ENCODE results near the gene MAP3K6.

The MAP3K6 gene

GRCh38 chr1:27331426-27331825 lies 35.3 kb downstream of the MAP3K6 start:
- DNase-seq = no peak

- no peak for DNase-seq
Observed at GRCh38 chr1:27330786-27331185, 36.0 kb downstream of the MAP3K6 start.

GRCh38 chr1:27327964-27328363 lies 38.8 kb downstream of the MAP3K6 start:
- no peak for DNase-seq

- no peak for DNase-seq
Observed at GRCh38 chr1:27325286-27325685, 41.5 kb downstream of the MAP3K6 start.

GRCh38 chr1:27322569-27323240 lies 44.1 kb downstream of the MAP3K6 start:
- no peak for DNase-seq

- peak; percentile 91 for DNase-seq
Observed at GRCh38 chr1:27321813-27322568, 44.8 kb downstream of the MAP3K6 start, which contains the start of gene TMEM222. Gene TMEM222, plus strand, starts transcription at chr1:27322163. Its CDS starts 35 bp downstream, at chr1:27322198.

- DNase-seq = no peak
Observed at GRCh38 chr1:27318596-27318995, 48.2 kb downstream of the MAP3K6 start.

- DNase-seq = no peak
Observed at GRCh38 chr1:27318136-27318535, 48.6 kb downstream of the MAP3K6 start.

GRCh38 chr1:27316860-27317259 lies 49.9 kb downstream of the MAP3K6 start:
- no peak for DNase-seq

GRCh38 chr1:27314737-27315136 lies 52.0 kb downstream of the MAP3K6 start:
- no peak for DNase-seq

GRCh38 chr1:27314169-27314568 lies 52.6 kb downstream of the MAP3K6 start:
- DNase-seq = no peak

- DNase-seq = no peak
Observed at GRCh38 chr1:27307874-27308598, 58.7 kb downstream of the MAP3K6 start.

- DNase-seq = no peak
Observed at GRCh38 chr1:27306892-27307761, 59.6 kb downstream of the MAP3K6 start.

GRCh38 chr1:27306071-27306470 lies 60.7 kb downstream of the MAP3K6 start:
- DNase-seq = no peak

Measured in NCI-H774 (cell line).